Smooth muscle cell (in vitro differentiated cells): Measurements from ENCODE around the gene EPN1. TPM values are rescaled to one million over a fixed set of nuclear protein-coding genes. Genes with fewer than 3 reads are reported as not detected.
"Not testable (repeated sequence)": the region's sequence is repeated elsewhere in the genome, so short reads cannot be mapped to it uniquely, and the experiment has no call there.

Experiments used
- DNase-seq: peaks from one replicate; lab custom pipeline; 2025; ENCODE audit not compliant: unreplicated experiment; lab: John Stamatoyannopoulos, UW
- H2AFZ ChIP-seq: fragments of 200-600 bp; sonication (generic); 2 replicates; pipeline ENCODE4 v1.6.0; 2016; ENCODE audit warnings: antibody characterized with exemption, low read depth, mild to moderate bottlenecking
- H3F3A ChIP-seq: fragments of 200-600 bp; sonication (generic); 2 replicates; pipeline ENCODE4 v1.6.0; 2017; ENCODE audit warnings: antibody characterized with exemption, low read depth
- H3K27ac ChIP-seq: fragments of 200-600 bp; sonication (generic); 2 replicates; pipeline ENCODE4 v1.5.1; 2016; ENCODE audit warnings: low read depth, mild to moderate bottlenecking
- H3K27me3 ChIP-seq: fragments of 200-600 bp; sonication (generic); 2 replicates; pipeline ENCODE4 v1.6.1; 2016; ENCODE audit warnings: low read depth, mild to moderate bottlenecking
- H3K36me3 ChIP-seq: fragments of 200-600 bp; sonication (generic); 2 replicates; pipeline ENCODE4 v1.5.1; 2016; ENCODE audit warnings: low read depth
- H3K4me1 ChIP-seq: fragments of 200-600 bp; sonication (generic); 2 replicates; pipeline ENCODE4 v1.5.1; 2016; ENCODE audit warnings: low read depth
- H3K4me2 ChIP-seq: fragments of 200-600 bp; sonication (generic); 2 replicates; pipeline ENCODE4 v1.6.0; 2016; ENCODE audit warnings: mild to moderate bottlenecking
- H3K4me3 ChIP-seq: fragments of 200-600 bp; sonication (generic); 2 replicates; pipeline ENCODE4 v1.5.1; 2016; ENCODE audit warnings: mild to moderate bottlenecking
- H3K79me2 ChIP-seq: fragments of 200-600 bp; sonication (generic); 2 replicates; pipeline ENCODE4 v1.6.0; 2016; ENCODE audit warnings: low read depth, mild to moderate bottlenecking
- H3K9ac ChIP-seq: fragments of 200-600 bp; sonication (generic); 2 replicates; pipeline ENCODE4 v1.6.0; 2016; ENCODE audit warnings: low read depth
- H3K9me3 ChIP-seq: fragments of 200-600 bp; sonication (generic); replicated peaks from 2 replicates; pipeline ENCODE4 v1.5.1; 2016; ENCODE audit warnings: low read depth
- H4K20me1 ChIP-seq: fragments of 200-600 bp; sonication (generic); 2 replicates; pipeline ENCODE4 v1.6.0; 2016; ENCODE audit warnings: low read depth
- CTCF ChIP-seq: fragments of 200-600 bp; sonication (generic); IDR thresholded peaks from 2 replicates; pipeline ENCODE4 v1.5.1; 2017; ENCODE audit warnings: borderline replicate concordance, mild to moderate bottlenecking, antibody characterized with exemption; ENCODE audit not compliant: insufficient read depth, poor library complexity, severe bottlenecking
- WGBS: methylation state at CpG from one replicate; pipeline ENCODE4 v1.1.7; 2016; ENCODE audit warnings: low lambda C conversion rate; 5-methylcytosine and 5-hydroxymethylcytosine counted together
- polyA plus RNA-seq: library from polyadenylated mRNA; unstranded; fragments of >200 nt; fragmentation: Nextera tagmentation; extraction: Ambion mirVana; gene quantifications from 2 replicates; pipeline ENCODE4 v1.2.1, GENCODE V29; 2016
- total RNA-seq: library from RNA; depleted of rRNA; stranded (reverse); fragments of >200 nt; gene quantifications from 2 replicates; pipeline ENCODE4 v1.2.3, GENCODE V29; 2014

EPN1 gene
- total and polyA plus RNA-seq, 2 experiments from 2014 or later = 25.3 to 121 TPM

GRCh38 chr19:55738302-55738701 lies 63.3 kb downstream of the EPN1 start, which contains the start of gene NLRP9:
Gene NLRP9, minus strand, starts transcription at chr19:55738402. Its CDS starts 28 bp downstream, at chr19:55738374.
- TF ChIP-seq CTCF = no peak
- no peak for DNase-seq
- H3K27me3 ChIP-seq = no peaks in the 10 kb centered on the region
- H3K9me3 ChIP-seq = peaks cover 8% of the 10 kb centered on the region
- H3K4me2 ChIP-seq = no peak within 1 kb of the TSS
- H3K36me3 ChIP-seq = no peaks in the 10 kb centered on the region
- no peaks in the 10 kb centered on the region for H3K4me1 ChIP-seq
- no peak within 1 kb of the TSS for H3K4me3 ChIP-seq
- no peaks in the 10 kb centered on the region for H4K20me1 ChIP-seq
- H3K79me2 ChIP-seq = no peaks in the 10 kb centered on the region
- H3F3A ChIP-seq = no peaks in the 10 kb centered on the region
- no peak within 1 kb of the TSS for H3K27ac ChIP-seq
- H3K9ac ChIP-seq = no peak within 1 kb of the TSS
- 71% methylated on average over 3 of the region's 3 CpGs for WGBS
- H2AFZ ChIP-seq = no peak within 1 kb of the TSS

GRCh38 chr19:55750715-55751114 lies 75.7 kb downstream of the EPN1 start:
- Histone ChIP-seq H3F3A (no peaks in the 10 kb centered on the region), H3K9me3 (peaks cover 5% of the 10 kb centered on the region), H3K4me3 (no peak overlapping the region), H3K27ac (no peak overlapping the region), H2AFZ (no peak overlapping the region), H3K9ac (no peak overlapping the region), H4K20me1 (no peaks in the 10 kb centered on the region), H3K4me2 (no peak overlapping the region), H3K79me2 (no peaks in the 10 kb centered on the region), H3K4me1 (no peaks in the 10 kb centered on the region), H3K36me3 (no peaks in the 10 kb centered on the region), H3K27me3 (no peaks in the 10 kb centered on the region)
- TF ChIP-seq CTCF = no peak
- DNase-seq = no peak
- 75% methylated on average over 6 of the region's 6 CpGs for WGBS

GRCh38 chr19:55753401-55753800 lies 78.4 kb downstream of the EPN1 start:
- Histone ChIP-seq H3K9ac (no peak overlapping the region), H3K79me2 (no peaks in the 10 kb centered on the region), H3K27me3 (no peaks in the 10 kb centered on the region), H3F3A (no peaks in the 10 kb centered on the region), H3K27ac (no peak overlapping the region), H4K20me1 (no peaks in the 10 kb centered on the region), H3K4me1 (no peaks in the 10 kb centered on the region), H3K4me3 (no peak overlapping the region), H3K36me3 (no peaks in the 10 kb centered on the region), H3K9me3 (peaks cover 5% of the 10 kb centered on the region), H3K4me2 (no peak overlapping the region), H2AFZ (no peak overlapping the region)
- DNase-seq = no peak
- 49% methylated on average over 3 of the region's 3 CpGs for WGBS
- no peak for TF ChIP-seq CTCF

- H4K20me1 ChIP-seq, H3K27ac ChIP-seq, H3F3A ChIP-seq, H3K9me3 ChIP-seq, H3K4me1 ChIP-seq, H3K27me3 ChIP-seq, H2AFZ ChIP-seq, H3K79me2 ChIP-seq, H3K4me2 ChIP-seq, H3K9ac ChIP-seq, DNase-seq, H3K4me3 ChIP-seq, H3K36me3 ChIP-seq: not testable (repeated sequence)
- 64% methylated on average over 4 of the region's 4 CpGs for WGBS
Observed at GRCh38 chr19:55756808-55757207, 81.8 kb downstream of the EPN1 start.

- not testable (repeated sequence) for H3K27me3 ChIP-seq, H3K27ac ChIP-seq, H3K9ac ChIP-seq, H3K79me2 ChIP-seq, H2AFZ ChIP-seq, H3K4me1 ChIP-seq, H4K20me1 ChIP-seq, H3K36me3 ChIP-seq, H3K4me3 ChIP-seq, H3F3A ChIP-seq, H3K9me3 ChIP-seq, H3K4me2 ChIP-seq, DNase-seq
- 80% methylated on average over 3 of the region's 3 CpGs for WGBS
Observed at GRCh38 chr19:55758797-55759196, 83.8 kb downstream of the EPN1 start, which contains the start of gene RFPL4A. Gene RFPL4A, plus strand, starts transcription at chr19:55759097. Its CDS starts 2,704 bp downstream, at chr19:55761801.
